GM19025 (cell line): ENCODE data around the gene COL16A1.

Experiments used
- ATAC-seq: cut with Tn5 transposase; IDR thresholded peaks from one replicate; pipeline ENCODE4 v1.9.1; 2021; ENCODE audit warnings: mild to moderate bottlenecking, low read depth, moderate library complexity; ENCODE audit not compliant: unreplicated experiment

Gene COL16A1

GRCh38 chr1:31733389-31734219 lies 29.8 kb upstream of the COL16A1 start:
- ATAC-seq = no peak

- ATAC-seq = no peak
These were observed 29.0 kb upstream of the COL16A1 start for GRCh38 chr1:31732751-31733289.

- no peak for ATAC-seq
These were observed 28.5 kb upstream of the COL16A1 start for GRCh38 chr1:31732343-31732742.

- no peak for ATAC-seq
These were observed 27.3 kb upstream of the COL16A1 start for GRCh38 chr1:31731049-31731565.

- ATAC-seq = no peak
These were observed 26.7 kb upstream of the COL16A1 start for GRCh38 chr1:31730336-31731048.

- no peak for ATAC-seq
These were observed 24.0 kb upstream of the COL16A1 start for GRCh38 chr1:31727849-31728248.

GRCh38 chr1:31727195-31727594 lies 23.4 kb upstream of the COL16A1 start:
- ATAC-seq = no peak

GRCh38 chr1:31726715-31727114 lies 22.9 kb upstream of the COL16A1 start:
- ATAC-seq = no peak

- ATAC-seq = no peak
These were observed 22.1 kb upstream of the COL16A1 start for GRCh38 chr1:31725777-31726535.

- ATAC-seq = no peak
These were observed 21.3 kb upstream of the COL16A1 start for GRCh38 chr1:31725134-31725533.

- no peak for ATAC-seq
These were observed 20.1 kb upstream of the COL16A1 start for GRCh38 chr1:31723828-31724359.

GRCh38 chr1:31718327-31718897 lies 14.6 kb upstream of the COL16A1 start:
- ATAC-seq = no peak

GRCh38 chr1:31717341-31717740 lies 13.5 kb upstream of the COL16A1 start:
- no peak for ATAC-seq

- no peak for ATAC-seq
These were observed 12.0 kb upstream of the COL16A1 start for GRCh38 chr1:31715873-31716220.

GRCh38 chr1:31715087-31715872 lies 11.5 kb upstream of the COL16A1 start:
- ATAC-seq = no peak

- no peak for ATAC-seq
These were observed 10.7 kb upstream of the COL16A1 start for GRCh38 chr1:31714442-31715086.

- no peak for ATAC-seq
These were observed 8.8 kb upstream of the COL16A1 start for GRCh38 chr1:31712630-31713029.

- no peak for ATAC-seq
These were observed 8.3 kb upstream of the COL16A1 start for GRCh38 chr1:31712068-31712467.

GRCh38 chr1:31708324-31708723 lies 4.5 kb upstream of the COL16A1 start:
- ATAC-seq = no peak
